T-helper 2 cell treated with Interferon-gamma antibody and Interleukin-4, amounts not matched to agents 100 ng/mL and 5 ng/mL, for 36 hours (primary cell): Measurements from ENCODE around the gene TRIM67. TPM values are rescaled to one million over a fixed set of nuclear protein-coding genes. Genes with fewer than 3 reads are reported as not detected.
"Not testable (repeated sequence)": the region's sequence is repeated elsewhere in the genome, so short reads cannot be mapped to it uniquely, and the experiment has no call there.

Experiments
- intact Hi-C: fragments of 100-400 bp; cut with micrococcal nuclease; formaldehyde crosslinking; loops from one replicate; pipeline ENCODE4 v1.15.1; 2023
- total RNA-seq: library from RNA; stranded (reverse); gene quantifications from 2 replicates; pipeline ENCODE4 v1.2.3, GENCODE V29; 2022

The TRIM67 gene
- not detected in 2 replicates for total RNA-seq

DNA sequence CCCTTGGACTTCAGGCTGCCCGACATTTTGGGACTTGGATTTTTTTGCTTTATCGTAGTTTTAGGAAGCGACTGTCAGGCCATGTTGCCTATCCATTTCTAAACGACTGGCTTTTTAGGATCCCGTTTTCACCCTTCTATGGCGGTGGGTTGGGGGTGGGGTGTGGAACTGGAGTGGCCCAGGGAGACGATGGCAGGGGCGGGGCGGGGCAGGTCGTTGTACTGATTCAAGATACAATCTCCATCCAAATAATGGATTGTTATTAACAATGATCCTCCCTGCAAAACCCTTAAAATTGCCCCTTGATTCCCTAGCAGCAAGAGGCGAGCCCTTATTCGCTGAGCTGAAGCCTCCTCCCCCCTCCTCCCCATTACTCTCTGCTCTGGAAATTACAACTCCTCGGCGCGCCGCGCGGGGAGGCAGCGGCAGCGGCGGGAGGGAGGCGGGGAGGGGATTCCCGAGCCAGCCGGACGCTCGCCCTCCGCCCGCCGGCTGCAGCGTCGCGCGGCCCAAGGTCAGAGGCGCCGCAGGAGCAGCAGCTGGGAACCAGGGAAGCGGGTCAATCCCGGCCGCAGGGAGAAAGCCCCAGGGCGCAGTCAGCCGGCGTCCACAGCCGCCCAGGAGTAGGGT lies at the start of gene TRIM67:
TSS of gene TRIM67 (plus strand) at position 392 of the 630 bp plus-strand sequence. CDS start 912 bp downstream, outside the sequence.
- intact Hi-C loops, result loop anchor here (1.0 kb wide), 1 partner anchor 50 kb away; no protein-coding TSS in a partner anchor

DNA sequence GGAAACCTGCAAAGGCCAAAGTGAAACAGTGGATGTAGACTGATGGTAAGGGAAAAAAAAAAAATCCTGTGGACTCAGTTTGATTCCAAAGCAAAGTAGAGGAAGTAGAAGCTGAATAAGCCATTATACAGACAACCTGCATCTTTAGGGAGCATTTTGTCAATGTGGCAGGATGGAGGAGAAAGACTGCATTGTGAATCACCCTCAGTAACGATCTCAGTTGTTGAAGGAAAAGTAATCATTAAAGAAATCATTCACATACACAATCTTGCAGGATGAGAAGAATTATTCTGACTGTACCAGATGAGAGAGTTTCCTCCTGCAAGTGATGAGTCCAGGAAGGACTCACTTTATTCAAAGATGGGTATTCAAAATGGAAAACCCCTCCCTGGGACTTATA lies 45.1 kb upstream of the TRIM67 start:
- intact Hi-C loops, result no loop called here

DNA sequence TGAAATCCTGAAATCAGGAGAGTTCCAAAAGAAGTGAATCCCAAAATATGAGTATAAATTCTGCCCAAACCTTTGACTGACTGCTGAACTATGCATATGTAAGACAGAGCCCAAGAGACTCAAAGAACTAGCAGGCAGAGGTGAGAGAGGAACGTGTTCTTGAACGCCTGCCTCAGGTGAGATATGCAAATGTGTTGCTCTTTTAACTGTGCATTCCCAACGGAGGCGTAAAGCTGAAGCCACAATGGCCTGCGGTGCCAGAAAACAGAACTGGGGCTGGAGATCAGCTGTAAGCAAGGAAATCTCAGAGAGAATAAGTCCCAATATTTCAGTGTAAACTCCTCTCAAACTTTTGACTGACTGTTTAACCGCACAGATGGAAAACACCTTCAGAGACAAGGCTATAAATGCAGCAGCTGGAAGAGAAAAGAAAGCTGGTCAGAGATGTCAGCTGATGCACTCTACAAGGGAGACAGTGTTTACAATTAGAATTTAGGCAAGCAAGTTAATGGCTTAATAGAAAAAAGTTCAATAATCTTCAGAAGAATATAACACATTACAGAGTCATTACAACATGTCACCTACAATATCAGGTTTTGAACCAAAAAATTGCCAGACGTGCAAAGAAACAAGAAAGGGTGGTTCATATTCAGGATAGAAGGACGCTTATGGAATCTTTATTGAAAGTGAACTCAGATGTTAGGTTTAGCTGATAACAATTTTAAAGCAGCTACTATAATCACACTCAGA lies 43.0 kb upstream of the TRIM67 start:
- intact Hi-C loops, result no loop called here

DNA sequence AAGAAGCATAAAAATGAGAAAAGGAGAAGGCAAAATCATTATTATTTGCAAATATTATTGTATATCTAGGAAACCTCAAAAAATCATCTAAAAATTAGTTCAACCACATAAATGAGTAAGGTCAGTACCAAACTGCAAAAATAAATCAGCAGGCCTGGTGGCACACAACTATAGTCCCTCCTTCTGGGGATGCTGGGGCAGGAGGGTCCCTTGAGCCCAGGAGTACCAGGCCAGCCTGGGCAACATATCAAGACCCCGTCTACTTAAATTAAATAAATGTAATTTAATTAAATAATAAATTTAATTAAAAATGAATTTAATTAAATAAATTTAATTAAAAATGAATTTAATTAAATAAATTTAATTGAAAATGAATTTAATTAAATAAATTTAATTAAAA lies 40.3 kb upstream of the TRIM67 start:
- intact Hi-C loops, result no loop called here

DNA sequence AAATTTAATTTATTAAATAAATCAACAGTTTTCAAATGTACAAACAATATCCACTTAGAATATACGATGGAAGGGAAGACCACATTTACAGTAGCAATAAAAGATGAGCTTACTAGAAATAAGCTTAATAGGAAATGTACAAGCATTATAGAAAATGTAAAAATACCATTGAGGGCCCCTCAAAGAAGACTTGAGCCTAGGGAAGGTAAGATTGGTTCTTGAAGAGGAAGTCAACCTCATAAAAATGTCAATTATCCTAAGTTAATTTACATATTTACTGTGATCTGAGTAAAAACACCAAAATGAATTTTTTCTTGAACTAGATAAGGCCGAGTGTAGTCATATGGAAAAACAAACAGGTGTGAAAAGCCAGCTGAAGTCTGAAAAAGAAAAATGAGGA lies 39.7 kb upstream of the TRIM67 start:
- intact Hi-C loops, result no loop called here

DNA sequence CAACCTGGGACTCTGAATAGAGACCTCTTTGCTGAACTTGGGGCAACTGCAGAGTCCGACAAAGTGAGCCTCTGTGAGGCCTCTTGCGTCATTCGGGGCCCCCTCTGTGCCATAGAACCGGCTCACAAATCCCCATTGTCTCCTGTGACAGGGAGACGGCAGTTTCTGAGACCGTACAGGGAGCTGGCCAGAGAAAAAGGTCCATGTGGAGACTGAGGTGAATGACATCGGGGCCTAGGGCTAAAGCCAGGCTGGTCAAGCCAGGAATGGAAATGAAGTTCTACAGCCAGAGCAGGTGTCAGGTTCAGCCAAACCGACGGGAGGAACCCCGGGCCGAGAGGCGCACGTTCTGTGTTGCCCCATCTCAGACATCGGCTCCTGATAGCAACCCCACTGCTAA lies 37.1 kb upstream of the TRIM67 start:
- intact Hi-C loops, result no loop called here

DNA sequence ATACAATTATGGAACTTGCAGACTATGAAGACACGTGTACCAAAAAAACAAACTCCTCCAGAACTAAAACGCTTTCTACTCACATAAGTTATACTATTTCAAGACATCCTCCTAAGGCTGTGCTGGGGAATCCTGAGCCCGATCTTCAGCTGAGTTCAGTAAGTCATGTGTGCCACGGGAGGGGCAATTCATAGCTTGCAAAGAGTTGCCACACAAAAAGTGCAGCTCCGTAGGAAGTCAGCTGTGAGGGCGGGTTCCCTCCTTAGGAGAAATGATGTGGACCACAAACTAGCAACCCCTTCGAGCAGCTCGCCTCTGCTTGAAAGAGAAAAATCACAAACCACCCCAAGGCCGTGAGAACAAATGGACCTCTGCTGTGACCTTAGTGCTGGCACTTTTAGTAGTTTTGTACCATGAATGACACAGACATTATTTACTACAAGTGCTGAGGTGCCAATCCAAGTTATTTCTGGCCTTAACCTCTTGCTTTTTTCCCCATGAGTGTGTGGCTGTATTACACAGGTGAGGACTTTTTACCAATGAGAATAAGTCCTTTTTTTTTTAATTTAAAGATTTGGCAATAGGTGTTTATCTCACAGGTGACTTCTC lies 35.8 kb upstream of the TRIM67 start:
- intact Hi-C loops, result no loop called here

DNA sequence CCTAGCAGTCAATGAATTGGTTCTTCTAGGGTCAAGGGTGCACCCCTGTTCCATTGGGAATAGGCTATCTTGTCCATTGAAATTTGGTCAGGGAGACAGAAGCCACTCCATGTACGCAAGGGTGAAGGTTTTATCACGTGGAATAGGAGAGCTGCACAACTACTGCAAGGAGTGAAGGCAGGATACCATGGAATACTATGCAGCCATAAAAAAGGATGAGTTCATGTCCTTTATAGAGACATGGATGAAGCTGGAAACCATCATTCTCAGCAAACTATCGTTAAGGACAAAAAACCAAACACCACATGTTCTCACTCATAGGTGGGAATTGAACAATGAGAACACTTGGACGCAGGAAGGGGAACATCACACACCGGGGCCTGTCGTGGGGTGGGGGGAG lies 34.8 kb upstream of the TRIM67 start:
- intact Hi-C loops, result not testable (repeated sequence)

DNA sequence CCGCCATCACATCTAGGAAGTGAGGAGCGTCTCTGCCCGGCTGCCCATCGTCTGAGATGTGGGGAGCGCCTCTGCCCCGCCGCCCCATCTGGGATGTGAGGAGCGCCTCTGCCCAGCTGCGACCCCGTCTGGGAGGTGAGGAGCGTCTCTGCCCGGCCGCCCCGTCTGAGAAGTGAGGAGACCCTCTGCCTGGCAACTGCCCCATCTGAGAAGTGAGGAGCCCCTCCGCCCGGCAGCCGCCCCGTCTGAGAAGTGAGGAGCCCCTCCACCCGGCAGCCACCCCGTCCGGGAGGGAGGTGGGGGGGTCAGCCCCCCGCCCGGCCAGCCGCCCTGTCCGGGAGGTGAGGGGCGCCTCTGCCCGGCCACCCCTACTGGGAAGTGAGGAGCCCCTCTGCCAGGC lies 33.4 kb upstream of the TRIM67 start:
- intact Hi-C loops, result not testable (repeated sequence)

DNA sequence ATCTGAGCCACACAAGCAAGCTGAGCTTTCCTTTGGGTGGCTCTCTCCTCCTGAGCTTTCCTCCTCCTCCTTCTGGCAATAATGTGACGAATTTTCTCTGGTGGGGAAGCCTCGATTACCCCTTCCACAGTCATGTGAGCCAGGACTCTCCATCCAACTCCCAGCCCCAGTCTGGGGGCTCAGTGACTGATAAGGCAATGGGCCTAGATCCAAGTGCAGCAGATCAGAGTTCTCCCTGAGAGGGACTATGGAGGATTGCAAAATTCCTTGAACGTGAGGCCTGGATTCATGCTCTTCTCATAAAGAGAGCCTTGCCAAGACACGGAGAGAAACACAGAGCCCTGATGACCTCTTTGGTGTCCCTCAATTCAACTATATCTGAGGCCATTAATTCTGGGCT lies 31.3 kb upstream of the TRIM67 start:
- intact Hi-C loops, result no loop called here

DNA sequence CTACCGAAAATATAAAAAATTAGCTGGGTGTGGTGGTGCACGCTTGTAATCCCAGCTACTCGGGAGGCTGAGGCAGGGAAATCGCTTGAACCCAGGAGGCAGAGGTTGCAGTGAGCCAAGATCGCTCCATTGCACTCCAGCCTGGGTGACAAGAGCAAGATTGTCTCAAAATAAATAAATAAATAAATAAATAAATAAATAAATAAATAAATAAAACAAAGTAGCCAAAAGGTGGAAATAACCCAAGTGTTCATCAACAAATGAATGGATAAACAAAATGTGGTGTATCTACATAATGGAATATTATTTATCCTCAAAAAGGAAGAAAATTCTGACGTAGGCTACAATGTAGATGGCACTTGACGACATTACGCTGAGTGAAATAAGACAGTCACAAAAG lies 29.3 kb upstream of the TRIM67 start:
- intact Hi-C loops, result not testable (repeated sequence)

DNA sequence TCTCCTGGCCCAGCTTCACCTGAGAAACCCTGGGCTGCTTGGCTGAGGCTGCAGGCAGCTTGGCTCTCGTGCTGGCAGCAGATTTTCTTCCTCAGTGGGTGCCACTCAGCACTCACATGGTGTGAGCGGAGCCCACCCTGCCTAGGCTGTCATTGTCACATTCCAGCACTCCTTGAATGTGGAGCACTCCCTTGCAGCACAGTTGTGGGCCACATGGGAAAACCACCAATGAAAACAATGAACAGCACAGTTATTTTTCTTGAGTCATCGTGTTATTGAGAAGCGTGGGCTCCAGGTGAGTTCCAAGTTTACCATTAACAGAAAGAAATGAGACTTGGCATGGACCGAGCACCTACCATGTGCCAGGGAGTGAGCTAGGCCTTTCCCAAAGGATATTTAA lies 27.2 kb upstream of the TRIM67 start:
- intact Hi-C loops, result no loop called here

DNA sequence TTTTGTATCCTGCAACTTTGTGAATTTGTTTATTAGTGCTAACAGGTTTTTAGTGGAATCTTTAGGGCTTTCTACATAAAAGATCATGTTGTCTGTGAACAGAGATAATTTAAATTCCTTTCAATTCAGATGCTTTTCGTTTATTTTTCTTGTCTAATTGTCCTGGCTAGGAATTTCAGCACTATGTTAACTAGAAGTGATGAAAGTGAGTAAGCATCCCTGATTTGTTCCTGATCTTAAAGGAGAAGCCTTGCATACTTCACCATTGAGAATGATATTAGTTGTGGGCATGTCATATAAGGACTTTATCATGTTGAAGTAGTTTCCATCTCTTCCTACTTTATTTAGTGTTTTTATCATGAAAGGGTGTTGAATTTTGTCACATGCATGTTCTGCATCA lies 23.6 kb upstream of the TRIM67 start:
- intact Hi-C loops, result no loop called here

DNA sequence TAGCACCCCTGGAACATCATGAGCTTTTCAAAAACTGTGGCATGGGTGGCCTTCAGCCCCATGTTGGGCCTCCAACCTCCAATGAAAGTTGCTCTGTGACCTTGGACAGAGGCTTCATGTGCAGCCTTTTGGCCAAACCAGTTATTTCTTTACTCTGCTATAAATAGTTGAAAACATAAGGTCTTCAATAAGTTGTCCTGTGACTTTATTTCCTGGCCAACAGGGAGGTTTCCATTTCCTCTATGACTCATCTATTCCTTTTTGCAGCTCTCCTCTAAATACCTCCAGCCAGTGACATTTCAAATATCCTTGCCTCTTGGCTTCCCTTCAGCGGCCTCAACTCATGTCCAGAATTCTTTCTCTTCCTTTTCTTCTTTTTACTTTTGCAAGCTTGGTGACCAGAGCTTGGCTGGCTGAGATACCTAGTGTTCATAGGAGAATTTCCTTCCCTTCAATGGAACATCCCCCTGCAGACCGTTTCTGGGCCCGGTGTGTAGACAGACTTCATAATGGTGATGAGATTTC lies 22.7 kb upstream of the TRIM67 start:
- intact Hi-C loops, result no loop called here

DNA sequence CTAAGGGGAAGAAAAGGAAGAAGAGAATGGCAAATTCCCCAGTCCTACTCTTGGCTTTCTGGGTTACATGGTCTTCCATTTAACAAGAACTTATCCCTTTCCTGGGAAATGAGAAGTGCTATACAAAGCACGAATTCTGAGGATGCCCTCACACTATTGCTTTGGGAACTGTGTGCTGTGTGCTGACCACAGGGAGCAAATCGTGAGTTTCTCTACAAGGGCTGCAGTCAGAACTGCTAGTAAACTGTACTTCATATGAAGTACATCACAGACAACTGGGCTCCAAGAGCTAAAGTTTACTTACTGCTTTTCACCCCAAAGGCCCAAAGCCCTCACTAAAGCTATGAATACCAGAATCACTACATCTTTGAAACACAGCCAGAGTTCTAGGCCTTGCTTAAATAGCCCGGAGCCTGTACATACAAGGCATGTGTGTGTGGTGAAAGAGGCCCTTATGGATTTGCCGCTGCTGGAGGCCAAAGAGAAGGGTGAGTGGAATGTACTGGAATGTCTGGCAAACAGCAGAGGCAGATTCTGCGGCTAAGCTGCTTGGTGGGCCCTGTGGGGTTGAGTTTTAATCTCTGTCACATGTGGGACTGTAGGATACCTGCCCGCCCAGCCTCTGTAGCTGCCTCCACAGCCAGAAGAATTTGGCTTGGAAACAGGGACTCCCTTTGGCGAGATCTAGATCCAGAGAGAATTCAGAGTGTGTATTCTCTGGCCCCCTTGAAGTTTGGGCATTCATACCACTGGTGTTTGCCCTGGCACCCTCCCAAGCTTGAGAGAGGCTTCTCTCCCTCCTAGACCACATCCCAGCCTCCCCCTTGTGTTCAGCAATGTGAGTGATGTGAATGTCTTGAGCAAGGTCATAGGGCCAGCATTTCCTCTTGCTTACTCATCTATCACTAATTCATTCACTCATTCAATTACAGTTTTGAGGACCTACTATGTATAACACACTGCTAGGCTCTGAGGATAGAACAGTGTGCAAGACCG lies 21.9 kb upstream of the TRIM67 start:
- intact Hi-C loops, result no loop called here

DNA sequence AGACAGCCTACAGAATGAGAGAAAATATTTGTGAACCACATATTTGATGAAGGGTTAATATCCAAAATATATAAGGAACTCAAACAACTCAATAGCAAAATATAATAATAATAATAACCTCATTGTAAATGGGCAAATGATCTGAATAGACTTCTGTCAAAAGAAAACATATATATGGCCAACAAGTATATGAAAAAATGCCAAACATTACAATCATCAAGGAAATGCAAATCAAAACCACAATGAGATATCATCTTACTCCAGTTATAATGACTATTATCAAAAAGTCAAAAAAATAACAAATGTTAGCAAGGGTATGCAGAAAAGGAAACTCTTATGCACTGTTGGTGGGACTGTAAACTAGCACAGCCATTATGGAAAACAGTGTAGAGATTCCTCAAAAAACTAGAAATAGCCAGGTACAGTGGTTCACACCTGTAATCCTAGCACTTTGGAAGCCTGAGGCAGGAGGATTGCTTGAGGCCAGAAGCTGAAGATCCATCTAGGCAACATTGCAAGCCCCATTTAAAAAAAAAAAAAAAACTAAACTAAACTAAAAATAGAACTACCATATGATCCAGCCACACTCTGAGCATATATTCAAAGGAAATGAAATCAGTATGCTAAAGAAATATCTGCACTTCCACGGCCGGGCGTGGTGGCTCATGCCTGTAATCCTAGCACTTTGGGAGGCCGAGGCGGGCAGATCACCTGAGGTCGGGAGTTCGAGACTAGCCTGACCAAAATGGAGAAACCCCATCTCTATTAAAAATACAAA lies 17.3 kb upstream of the TRIM67 start:
- intact Hi-C loops, result no loop called here

DNA sequence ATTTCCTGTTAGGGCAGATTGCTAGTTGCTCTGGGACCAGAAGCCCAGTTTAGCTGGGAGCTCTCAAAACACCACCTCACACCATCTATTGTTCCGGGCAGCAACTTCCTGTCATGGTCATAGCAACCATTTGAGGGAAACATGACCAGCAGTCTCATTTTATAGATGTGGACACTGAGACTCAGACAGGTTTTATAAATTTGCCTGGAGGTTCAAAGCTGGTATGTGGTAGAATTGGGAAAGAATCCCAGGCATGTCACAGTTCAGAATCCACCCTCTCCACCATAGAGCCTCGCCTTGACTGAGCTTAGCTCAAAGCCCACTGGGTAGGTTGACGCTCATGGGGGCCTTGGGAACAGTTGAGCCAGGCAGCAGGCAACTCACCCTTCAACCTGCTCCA lies 14.0 kb upstream of the TRIM67 start:
- intact Hi-C loops, result no loop called here

DNA sequence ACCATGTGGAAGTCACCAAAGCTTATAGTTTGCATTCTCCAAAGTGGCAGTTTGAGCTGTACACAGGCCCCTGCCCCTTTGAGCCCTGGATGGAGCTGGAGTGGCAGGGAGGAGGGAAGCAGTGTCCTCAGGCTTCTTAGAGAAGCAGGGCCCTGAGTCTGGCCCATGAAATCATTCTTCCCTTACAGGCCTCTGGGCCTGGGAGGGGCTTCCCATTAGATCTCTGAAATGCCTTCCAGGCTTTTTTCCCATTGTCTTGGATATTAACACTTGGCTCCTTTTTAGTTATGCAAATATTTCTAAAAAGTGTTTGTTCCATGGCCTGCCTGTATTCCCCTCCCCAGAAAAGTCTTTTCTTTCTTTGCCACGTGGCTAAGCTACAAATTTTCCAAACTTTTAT lies 10.0 kb upstream of the TRIM67 start:
- intact Hi-C loops, result no loop called here

DNA sequence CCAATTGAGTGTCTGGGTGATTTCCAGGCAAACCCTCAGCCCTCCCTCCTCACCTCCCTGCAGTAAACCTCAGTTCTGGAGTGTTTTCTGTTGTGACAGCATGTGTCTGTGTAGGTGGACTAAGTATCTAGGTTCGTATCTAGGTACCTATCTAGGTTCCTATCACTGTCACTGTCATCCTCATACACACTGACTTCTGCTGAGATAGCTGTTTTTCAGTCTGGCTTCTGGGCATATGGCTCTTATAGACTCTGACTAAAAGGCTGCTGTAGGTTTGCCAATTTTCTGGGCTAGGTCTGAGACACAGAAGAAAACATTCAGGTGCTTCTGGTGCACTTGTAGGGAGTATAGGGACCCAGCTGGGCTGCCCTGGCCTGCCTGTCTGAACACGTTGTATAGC lies 8.1 kb upstream of the TRIM67 start:
- intact Hi-C loops, result no loop called here

DNA sequence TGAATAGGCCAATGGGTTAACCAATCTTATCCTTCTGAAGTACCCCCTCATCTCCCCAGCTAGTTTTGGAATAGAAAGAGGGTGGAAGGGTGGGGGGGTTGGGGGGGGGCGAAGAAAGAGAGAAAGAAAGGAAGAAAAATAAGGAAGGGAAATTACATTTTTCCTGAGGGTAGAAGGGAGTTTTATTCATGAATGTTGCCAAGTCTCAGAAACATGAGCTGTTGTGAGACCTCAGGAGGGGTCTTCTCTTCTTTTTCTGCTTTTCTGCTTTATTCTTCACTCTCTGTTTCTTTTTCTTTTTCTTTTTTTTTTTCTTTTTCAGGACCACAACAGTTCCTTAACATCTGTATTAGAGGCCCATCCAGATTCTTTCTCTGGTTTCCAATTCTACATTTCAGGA lies 6.0 kb upstream of the TRIM67 start:
- intact Hi-C loops, result no loop called here
